HepG2 (cell line): ENCODE measurements around the gene ECPAS. TPM values are rescaled to one million over a fixed set of nuclear protein-coding genes. Genes with fewer than 3 reads are reported as not detected.

Source experiments
- ATAC-seq: fragments of 200-7000 bp; cut with Tn5 transposase; 3 replicates; pipeline ENCODE4 v1.9.1; 2020; ENCODE audit warnings: mild to moderate bottlenecking, moderate library complexity
- BruUV-seq: library from RNA; stranded (reverse); fragments of 400-500 nt; replicated peaks from 2 replicates; lab custom pipeline; 2021; lab: Mats Ljungman, UMichigan
- CTCF ChIA-PET: fragments of 300-600 bp; formaldehyde crosslinking; extraction: SDS; loops from one replicate; lab custom pipeline; 2021; ENCODE audit warnings: low total read pairs, inconsistent platforms, low intra/inter-chr PET ratio; lab: Yijun Ruan, JAX
- POLR2A ChIA-PET: fragments of 350-600 bp; sonication (Branson Sonifier 250); formaldehyde crosslinking; loops from one replicate; lab custom pipeline; 2020; ENCODE audit warnings: antibody characterized with exemption, inconsistent platforms; lab: Yijun Ruan, JAX
- DNase-seq: peaks from one replicate; pipeline ENCODE4 v3.0.0-alpha.2; 2015; ENCODE audit warnings: low spot score
- FAIRE-seq: peaks from 3 replicates; lab custom pipeline; 2011; peaks lifted over from hg19 to GRCh38; lab: Jason Lieb, UNC
- H2AFZ ChIP-seq: one replicate; pipeline ENCODE4 v1.6.1; 2011; ENCODE audit warnings: low read length, inconsistent platforms
- H3K27ac ChIP-seq: fragments of 300-600 bp; 3 replicates; pipeline ENCODE4 v1.8.0; 2011; ENCODE audit warnings: mixed run types, mild to moderate bottlenecking, mixed read lengths, low read length, inconsistent platforms; ENCODE audit not compliant: insufficient read depth; ENCODE audit errors: extremely low read length
- H3K27me3 ChIP-seq, 2 experiments: fragments of 200-600 bp in 1 of 2; 2 replicates in 1 of 2; 3 replicates in 1 of 2; pipeline versions ENCODE4 v1.6.0 to v1.8.0; 2011; ENCODE audit warnings: low read length in 2 of 2, mild to moderate bottlenecking in 2 of 2, moderate library complexity in 2 of 2, inconsistent platforms in 1 of 2; ENCODE audit not compliant: insufficient read depth in 2 of 2, control insufficient read depth in 1 of 2
- H3K36me3 ChIP-seq, 2 experiments: fragments of 200-600 bp in 1 of 2; replicated peaks in 1 of 2; 2 replicates in 1 of 2; 3 replicates in 1 of 2; pipeline versions ENCODE4 v1.5.1 to v1.8.0; 2011; ENCODE audit warnings: low read length in 2 of 2, inconsistent platforms in 1 of 2; ENCODE audit not compliant: insufficient read depth in 2 of 2, control insufficient read depth in 1 of 2
- H3K4me1 ChIP-seq: 2 replicates; pipeline ENCODE4 v1.5.1; 2012; ENCODE audit warnings: low read length, inconsistent platforms; ENCODE audit not compliant: insufficient read depth
- H3K4me2 ChIP-seq: 2 replicates; pipeline ENCODE4 v1.6.0; 2011; ENCODE audit warnings: low read depth, low read length, inconsistent platforms
- H3K4me3 ChIP-seq, 3 experiments: fragments of 200-600 bp in 1 of 3; sonication (generic), shearing (Covaris generic) in 1 of 3; replicated peaks in 1 of 3; 2 replicates each; pipeline ENCODE4 v1.5.1; 2011 to 2016; ENCODE audit warnings: low read length in 3 of 3, inconsistent platforms in 2 of 3, low read depth in 2 of 3, mild to moderate bottlenecking in 2 of 3, control low read depth in 1 of 3, mixed read lengths in 1 of 3; ENCODE audit not compliant: insufficient read depth in 1 of 3
- H3K79me2 ChIP-seq: one replicate; pipeline ENCODE4 v1.6.1; 2011; ENCODE audit warnings: low read length, inconsistent platforms; ENCODE audit not compliant: insufficient read depth
- H3K9ac ChIP-seq: 2 replicates; pipeline ENCODE4 v1.6.0; 2011; ENCODE audit warnings: mild to moderate bottlenecking, low read depth, low read length, inconsistent platforms; ENCODE audit not compliant: insufficient read depth
- H3K9me3 ChIP-seq: 2 replicates; pipeline ENCODE4 v1.5.1; 2012; ENCODE audit warnings: mild to moderate bottlenecking, low read length
- H4K20me1 ChIP-seq: 2 replicates; pipeline ENCODE4 v1.6.0; 2011; ENCODE audit warnings: inconsistent platforms, mild to moderate bottlenecking, low read length, moderate library complexity; ENCODE audit not compliant: insufficient read depth
- AKNA ChIP-seq: sonication (generic); formaldehyde crosslinking; IDR thresholded peaks from 2 replicates; pipeline ENCODE4 v1.4.0; 2020; ENCODE audit warnings: missing genetic modification reagents, borderline replicate concordance
- CREB3 ChIP-seq: sonication (generic); formaldehyde crosslinking; IDR thresholded peaks from 2 replicates; pipeline ENCODE4 v1.5.0; 2020; ENCODE audit warnings: missing genetic modification reagents
- ELF1 ChIP-seq: sonication (generic); formaldehyde crosslinking; IDR thresholded peaks from 2 replicates; pipeline ENCODE4 v1.4.0; 2020; ENCODE audit warnings: missing genetic modification reagents
- EP300 ChIP-seq, 3 experiments: sonication (generic) in 1 of 3; formaldehyde crosslinking in 1 of 3; IDR thresholded peaks; 2 replicates each; pipeline versions ENCODE4 v1.5.1 to v1.6.1; 2011 to 2020; ENCODE audit warnings: low read depth in 2 of 3, low read length in 2 of 3, borderline replicate concordance in 1 of 3, improper control_type of control experiment in 1 of 3, mild to moderate bottlenecking in 1 of 3, missing genetic modification reagents in 1 of 3, moderate library complexity in 1 of 3
- PHB2 ChIP-seq: fragments of 450-650 bp; IDR thresholded peaks from 2 replicates; pipeline ENCODE4 v1.6.1; 2018; ENCODE audit not compliant: partially characterized antibody
- SMC3 ChIP-seq: IDR thresholded peaks from 2 replicates; pipeline ENCODE4 v1.6.1; 2011; ENCODE audit warnings: low read length, improper control_type of control experiment
- ZFAT ChIP-seq: sonication (generic); formaldehyde crosslinking; conservative IDR thresholded peaks from 2 replicates; pipeline ENCODE4 v1.8.1; 2023; ENCODE audit warnings: missing genetic modification reagents, inconsistent platforms
- ZNF142 ChIP-seq: sonication (generic); formaldehyde crosslinking; IDR thresholded peaks from 2 replicates; pipeline ENCODE4 v1.4.0; 2020; ENCODE audit warnings: missing genetic modification reagents
- ZNF143 ChIP-seq: sonication (generic); formaldehyde crosslinking; IDR thresholded peaks from 2 replicates; pipeline ENCODE4 v1.4.0; 2020; ENCODE audit warnings: missing genetic modification reagents
- ZNF335 ChIP-seq: sonication (generic); formaldehyde crosslinking; IDR thresholded peaks from 2 replicates; pipeline ENCODE4 v1.4.0; 2020; ENCODE audit warnings: missing genetic modification reagents
- ZNF337 ChIP-seq: sonication (generic); formaldehyde crosslinking; IDR thresholded peaks from 2 replicates; pipeline ENCODE4 v1.5.1; 2020; ENCODE audit warnings: missing genetic modification reagents, low read depth, mild to moderate bottlenecking, borderline replicate concordance
- ZNF703 ChIP-seq: sonication (generic); formaldehyde crosslinking; IDR thresholded peaks from 2 replicates; pipeline ENCODE4 v1.5.1; 2020; ENCODE audit warnings: missing genetic modification reagents, mild to moderate bottlenecking, moderate library complexity, borderline replicate concordance
- ZNF740 ChIP-seq: sonication (generic); formaldehyde crosslinking; IDR thresholded peaks from 2 replicates; pipeline ENCODE4 v1.4.0; 2020; ENCODE audit warnings: missing genetic modification reagents
- WGBS: methylation state at CpG from one replicate; pipeline ENCODE4 v1.1.6; 2017; ENCODE audit warnings: low lambda C conversion rate; 5-methylcytosine and 5-hydroxymethylcytosine counted together
- in situ Hi-C: cut with HindIII; loops from 2 replicates; pipeline ENCODE4 v1.10.0; 2017; ENCODE audit warnings: low pct_unique_long_range_greater_than_20kb; ENCODE audit not compliant: extremely low pct_ligation_motif_present
- intact Hi-C: fragments of 100-400 bp; cut with micrococcal nuclease; formaldehyde crosslinking; loops from one replicate; pipeline ENCODE4 v1.10.0; 2022; ENCODE audit not compliant: unreplicated experiment
- polyA plus RNA-seq, 8 experiments: library from polyadenylated mRNA; depleted of rRNA in 3 of 8; stranded (reverse) in 7 of 8; unstranded in 1 of 8; fragments of >200 nt; fragmentation: Illumina TruSeq in 4 of 8; extraction: Trizol in 4 of 8; gene quantifications; 2 replicates each; pipeline versions ENCODE4 v1.2.1 to v1.2.3, GENCODE V29; 2011 to 2016; ENCODE audit warnings: low read depth in 4 of 8, missing spikeins in 1 of 8, mixed read lengths in 1 of 8; ENCODE audit not compliant: insufficient read depth in 1 of 8
- total RNA-seq, 5 experiments: library from RNA; depleted of rRNA; stranded (reverse); fragments of >200 nt; fragmentation: Illumina TruSeq; extraction: Trizol; gene quantifications; 2 replicates each; pipeline ENCODE4 v1.2.3, GENCODE V29; 2016; ENCODE audit warnings: low read depth in 1 of 5

ECPAS gene
- total and polyA plus RNA-seq, 2 of the 13 experiments (the other 11 are each of a cell fraction or from before 2014, with no cell fraction given), result 35.3 to 58.0 TPM

- Histone ChIP-seq H3K27ac (no peak overlapping the region), H3K4me2 (peak overlapping the region; percentile 52), H3K9me3 (no peaks in the 10 kb centered on the region), H3K36me3 (no peaks in the 10 kb centered on the region), H3K79me2 (no peaks in the 10 kb centered on the region), H4K20me1 (no peaks in the 10 kb centered on the region), H3K4me3 (no peak overlapping the region; a peak in 1 of 6 replicates), H3K4me1 (peaks cover 40% of the 10 kb centered on the region), H3K27me3 (peaks cover under 1 to 15% of the 10 kb centered on the region in 2 experiments), H2AFZ (no peak overlapping the region), H3K9ac (no peak overlapping the region)
- peak; percentile 89 for DNase-seq
- peak; percentile 64 for ATAC-seq
- intact Hi-C loops (no loop called here), in situ Hi-C loops (no loop called here)
- ChIA-PET POLR2A (no interaction called here), CTCF (no interaction called here)
- no TSS peak for BruUV-seq
- WGBS, result 3% methylated on average over 5 of the region's 5 CpGs
- no peak for FAIRE-seq
- TF ChIP-seq ELF1 (CRISPR knock-in tag), result no peak
- no peak for TF ChIP-seq SMC3
- TF ChIP-seq ZNF335 (CRISPR knock-in tag), result no peak
- TF ChIP-seq ZNF143 (CRISPR knock-in tag), result no peak
- TF ChIP-seq ZNF142 (CRISPR knock-in tag), result no peak
- no peak for TF ChIP-seq PHB2
- TF ChIP-seq ZNF337 (CRISPR knock-in tag), result no peak
- TF ChIP-seq ZFAT (CRISPR knock-in tag), result no peak
- no peak for TF ChIP-seq AKNA (CRISPR knock-in tag)
- TF ChIP-seq ZNF740 (CRISPR knock-in tag), result no peak
- TF ChIP-seq EP300 (IDR thresholded peaks at IDR 0.05; ENCODE audit: low read depth in 2 of 2, low read length in 2 of 2), result peak in 1 of 2 experiments; percentile 84; a peak in 2 of 4 replicates
- TF ChIP-seq EP300 (CRISPR knock-in tag; IDR thresholded peaks at IDR 0.05; ENCODE audit: borderline replicate concordance), result no peak
- TF ChIP-seq ZNF703, result no peak
- TF ChIP-seq CREB3 (CRISPR knock-in tag), result no peak
Observed at GRCh38 chr9:111349766-111350165, 134.4 kb downstream of the ECPAS start.
